AG04450 (cell line): Measurements from ENCODE around the gene LRRC3C. TPM values are rescaled to one million over a fixed set of nuclear protein-coding genes. Genes with fewer than 3 reads are reported as not detected.
A peak's percentile ranks its signal among the peaks of the same experiment; 100 is the strongest.

Experiments used
- CTCF ChIA-PET: fragments of 300-600, 350-600 bp; formaldehyde crosslinking; extraction: SDS; loops from one replicate; lab custom pipeline; 2022; ENCODE audit warnings: antibody characterized with exemption, inconsistent platforms; lab: Charles Lee
- POLR2A ChIA-PET: fragments of 350-600 bp; formaldehyde crosslinking; extraction: SDS; loops from one replicate; lab custom pipeline; 2021; ENCODE audit warnings: antibody characterized with exemption, inconsistent platforms; lab: Yijun Ruan, JAX
- DNase-seq: peaks from one replicate; pipeline ENCODE4 v3.0.0-alpha.2; 2011; ENCODE audit warnings: low read depth, low spot score
- H3K27ac ChIP-seq: one replicate; pipeline ENCODE4 v1.5.1; 2012; ENCODE audit warnings: low read depth, low read length, control low read depth
- H3K27me3 ChIP-seq: one replicate; pipeline ENCODE4 v1.6.0; 2012; ENCODE audit warnings: low read length; ENCODE audit not compliant: control insufficient read depth, insufficient read depth
- H3K4me3 ChIP-seq: 2 replicates; pipeline ENCODE4 v1.5.1; 2011; ENCODE audit warnings: mild to moderate bottlenecking, low read depth, low read length, control low read depth
- H3K9me3 ChIP-seq: 2 replicates; pipeline ENCODE4 v1.5.1; 2012; ENCODE audit warnings: low read length; ENCODE audit not compliant: control insufficient read depth, insufficient read depth
- CTCF ChIP-seq: IDR thresholded peaks from 2 replicates; pipeline ENCODE4 v1.5.1; 2011; ENCODE audit warnings: low read depth, low read length, control low read depth, inconsistent platforms
- polyA plus RNA-seq: library from polyadenylated mRNA; depleted of rRNA; stranded (reverse); fragments of >200 nt; gene quantifications from 2 replicates; pipeline ENCODE4 v1.2.3, GENCODE V29; 2011

The LRRC3C gene
- polyA plus RNA-seq, 1 experiment, result not detected

GRCh38 chr17:39980351-39981206 lies 53.0 kb downstream of the LRRC3C start, which contains the start of gene PSMD3:
PSMD3 (plus strand) TSS chr17:39980807; CDS start chr17:39980971, 164 bp downstream.
- POLR2A ChIA-PET, result interaction anchor here (0.6 to 2.4 kb wide), 17 partner anchors 12 to 1708 kb away, joined by 3 to 16 read pairs (median 4); partner anchors contain the start of genes LRRC3C, MSL1, NR1D1 and ORMDL3
- Histone ChIP-seq H3K9me3 (no peaks in the 10 kb centered on the region; the same call in 1 of the 2 replicates), H3K27me3 (no peaks in the 10 kb centered on the region), H3K4me3 (peak within 1 kb of the TSS; percentile 99), H3K27ac (peak within 1 kb of the TSS; percentile 76)
- DNase-seq, result peak; percentile 99
- TF ChIP-seq CTCF, result peak; percentile 84
- CTCF ChIA-PET, result interaction anchor here (0.6 to 5.0 kb wide), 15 partner anchors 10 to 357 kb away, joined by 3 to 64 read pairs (median 4); partner anchors contain the start of gene MIEN1

DNA sequence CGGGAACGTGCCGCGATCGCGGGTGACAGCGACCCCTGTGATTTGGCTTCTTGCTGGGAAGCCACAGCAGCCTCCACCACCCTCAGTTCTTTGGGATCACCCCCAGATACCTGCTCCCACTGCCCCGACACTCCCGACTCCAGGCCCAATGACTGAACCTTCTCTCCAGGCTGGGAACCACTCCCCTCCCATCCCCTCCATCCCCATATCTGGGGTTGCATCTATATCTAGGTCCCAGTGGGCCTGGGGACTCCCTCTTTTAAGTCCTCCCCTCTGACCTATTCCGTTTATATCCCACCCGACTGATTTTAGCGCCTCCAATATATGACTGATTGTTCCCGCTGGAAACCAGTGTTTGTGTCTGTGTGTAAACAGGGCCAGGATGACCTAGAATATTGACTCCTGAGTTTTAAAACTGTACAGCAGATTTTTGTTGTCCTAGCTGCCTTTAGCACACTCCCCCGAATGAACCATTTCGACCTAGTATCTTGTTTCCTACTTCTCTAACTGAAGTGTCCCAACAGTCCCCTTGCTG lies 53.7 kb downstream of the LRRC3C start:
- ChIA-PET POLR2A (interaction anchor here (1.0 to 2.4 kb wide), 10 partner anchors 20 to 251 kb away, joined by 3 to 16 read pairs (median 4); partner anchors contain the start of genes MSL1 and NR1D1), CTCF (interaction anchor here (0.5 to 5.0 kb wide), 14 partner anchors 13 to 358 kb away, joined by 3 to 64 read pairs (median 4); no protein-coding TSS in a partner anchor)
- H3K4me3 ChIP-seq, result peak overlapping the region; percentile 99
- DNase-seq, result no peak
- peak; percentile 14; the same call in 1 of the 2 replicates for TF ChIP-seq CTCF
- no peaks in the 10 kb centered on the region for H3K27me3 ChIP-seq
- no peaks in the 10 kb centered on the region; the same call in 1 of the 2 replicates for H3K9me3 ChIP-seq
- peak overlapping the region; percentile 76 for H3K27ac ChIP-seq

DNA sequence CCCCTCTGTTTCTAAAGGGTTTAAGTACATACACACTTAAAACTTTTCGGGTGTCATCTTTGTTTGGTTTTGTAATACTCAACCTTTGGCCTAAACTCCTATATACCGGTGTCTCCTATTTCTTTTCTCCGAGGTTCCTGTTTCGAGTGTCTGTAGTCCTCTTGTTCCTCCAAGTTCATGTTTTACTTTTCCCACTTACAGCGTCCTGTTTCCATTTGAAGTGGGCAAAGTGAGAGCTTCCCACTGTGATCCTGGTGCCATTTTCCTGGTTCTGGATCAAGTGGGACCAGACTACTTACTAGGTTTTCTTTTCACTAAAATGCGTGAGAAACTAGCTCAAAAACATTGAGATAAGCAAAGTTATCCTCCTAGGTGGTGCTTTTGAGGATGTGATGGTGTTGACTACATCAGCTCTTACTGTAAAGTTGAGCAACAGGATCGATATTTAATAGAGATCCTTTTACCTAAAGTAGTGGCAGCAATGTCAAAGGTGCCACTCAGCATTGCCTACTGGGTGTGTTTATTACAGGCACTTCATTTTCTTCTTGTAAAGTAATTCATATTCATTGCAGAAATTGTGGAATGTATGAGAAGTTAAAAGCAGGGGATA lies 54.3 kb downstream of the LRRC3C start:
- no peaks in the 10 kb centered on the region; the same call in 1 of the 2 replicates for H3K9me3 ChIP-seq
- no peak overlapping the region for H3K27ac ChIP-seq
- ChIA-PET CTCF (interaction anchor here (0.5 to 5.0 kb wide), 7 partner anchors 17 to 265 kb away, joined by 3 to 64 read pairs (median 3); no protein-coding TSS in a partner anchor), POLR2A (interaction anchor here (2.4 kb wide), 1 partner anchor 24 kb away, joined by 12 read pairs; no protein-coding TSS in a partner anchor)
- TF ChIP-seq CTCF, result no peak
- no peaks in the 10 kb centered on the region for H3K27me3 ChIP-seq
- no peak for DNase-seq
- H3K4me3 ChIP-seq, result peak overlapping the region; percentile 99

DNA sequence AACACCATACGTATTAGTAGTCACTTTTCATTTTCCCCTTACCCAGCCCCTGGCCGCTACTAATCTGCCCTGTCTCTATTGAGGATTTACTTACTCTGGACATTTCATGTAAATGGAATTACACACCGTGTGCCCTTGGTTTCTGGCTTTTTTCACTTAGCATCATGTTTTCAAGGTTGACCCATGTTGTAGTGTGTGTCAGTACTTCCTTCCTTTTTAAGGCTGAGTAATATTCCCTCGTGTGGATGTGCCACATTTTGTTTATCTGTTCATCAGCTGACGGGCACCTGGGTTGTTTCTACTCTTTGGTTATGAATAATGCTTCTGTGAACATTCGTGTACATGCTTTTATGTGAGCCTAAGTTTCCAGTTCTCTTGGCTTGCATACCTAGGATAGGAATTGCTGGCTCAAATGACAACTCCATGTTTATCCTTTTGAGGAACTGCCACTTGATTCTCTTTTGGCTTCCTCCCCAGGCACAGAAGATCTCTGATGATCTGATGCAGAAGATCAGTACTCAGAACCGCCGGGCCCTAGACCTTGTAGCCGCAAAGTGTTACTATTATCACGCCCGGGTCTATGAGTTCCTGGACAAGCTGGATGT lies 60.8 kb downstream of the LRRC3C start:
- ChIA-PET POLR2A (no interaction called here), CTCF (interaction anchor here (0.5 kb wide), 1 partner anchor 95 kb away, joined by 4 read pairs; no protein-coding TSS in a partner anchor)
- no peaks in the 10 kb centered on the region for H3K9me3 ChIP-seq
- H3K4me3 ChIP-seq, result no peak overlapping the region
- no peak for DNase-seq
- no peak overlapping the region for H3K27ac ChIP-seq
- H3K27me3 ChIP-seq, result no peaks in the 10 kb centered on the region
- TF ChIP-seq CTCF, result no peak
